ENCODE measurements around the gene VDAC1.
"Not testable (repeated sequence)": the region's sequence is repeated elsewhere in the genome, so short reads cannot be mapped to it uniquely, and the experiment has no call there.

VDAC1 gene

DNA sequence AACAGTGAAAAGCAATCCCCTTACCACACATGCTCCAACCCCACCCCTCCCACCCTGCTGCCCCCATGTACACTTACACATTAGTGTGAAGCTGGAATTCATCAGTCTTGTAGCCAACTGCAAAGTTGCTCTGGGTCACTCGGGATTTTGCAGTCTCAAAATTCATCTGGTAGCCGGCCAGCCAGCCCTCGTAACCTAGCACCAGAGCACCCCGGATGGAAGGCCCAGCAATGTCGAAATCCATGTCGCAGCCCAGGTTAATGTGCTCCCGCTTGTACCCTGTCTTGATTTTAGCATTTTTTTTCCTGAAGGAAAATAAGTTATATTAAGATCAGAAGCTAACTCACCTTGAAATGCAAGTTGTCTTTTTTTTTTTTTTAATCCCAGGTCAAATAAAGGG, 24.1 kb downstream of the VDAC1 start:
- no peak for DNase-seq
- H3K27ac Mint-ChIP-seq, result no peak overlapping the region
- H3K9me3 Mint-ChIP-seq, result no peaks in the 10 kb centered on the region
- no peaks in the 10 kb centered on the region for H3K27me3 Mint-ChIP-seq
- H3K36me3 Mint-ChIP-seq, result peaks cover 49% of the 10 kb centered on the region
- H3K4me3 Mint-ChIP-seq, result no peak overlapping the region
- CTCF ChIA-PET, result interaction anchor here (0.6 to 12.4 kb wide), 9 partner anchors 8 to 111 kb away, joined by 3 to 107 read pairs (median 4); no protein-coding TSS in a partner anchor
- H3K4me1 Mint-ChIP-seq, result peaks cover 10% of the 10 kb centered on the region

DNA sequence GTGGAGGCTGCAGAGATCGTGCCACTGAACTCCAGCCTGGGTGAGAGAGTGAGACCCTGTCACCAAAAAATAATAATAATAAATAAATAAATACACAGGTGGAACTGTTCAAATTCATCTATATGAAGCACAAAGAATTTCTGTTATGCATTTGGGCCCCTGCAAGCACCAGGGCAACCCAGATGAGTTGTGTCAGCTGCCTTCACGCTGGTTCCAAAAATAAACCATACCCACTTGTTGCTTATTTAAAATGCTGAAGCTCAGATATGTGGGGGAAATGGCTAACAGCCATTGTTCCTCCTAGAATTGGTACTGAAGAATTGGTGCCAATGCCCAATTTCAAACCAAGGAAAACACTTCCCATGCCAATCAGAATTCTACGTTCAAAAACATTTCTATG, 25.8 kb downstream of the VDAC1 start:
- peaks cover 10% of the 10 kb centered on the region for H3K4me1 Mint-ChIP-seq
- peaks cover 55% of the 10 kb centered on the region for H3K36me3 Mint-ChIP-seq
- DNase-seq, result no peak
- no peaks in the 10 kb centered on the region for H3K27me3 Mint-ChIP-seq
- no peak overlapping the region for H3K4me3 Mint-ChIP-seq
- no peaks in the 10 kb centered on the region for H3K9me3 Mint-ChIP-seq
- CTCF ChIA-PET, result interaction anchor here (0.9 to 12.4 kb wide), 6 partner anchors 9 to 112 kb away, joined by 3 to 107 read pairs (median 4); no protein-coding TSS in a partner anchor
- H3K27ac Mint-ChIP-seq, result no peak overlapping the region

DNA sequence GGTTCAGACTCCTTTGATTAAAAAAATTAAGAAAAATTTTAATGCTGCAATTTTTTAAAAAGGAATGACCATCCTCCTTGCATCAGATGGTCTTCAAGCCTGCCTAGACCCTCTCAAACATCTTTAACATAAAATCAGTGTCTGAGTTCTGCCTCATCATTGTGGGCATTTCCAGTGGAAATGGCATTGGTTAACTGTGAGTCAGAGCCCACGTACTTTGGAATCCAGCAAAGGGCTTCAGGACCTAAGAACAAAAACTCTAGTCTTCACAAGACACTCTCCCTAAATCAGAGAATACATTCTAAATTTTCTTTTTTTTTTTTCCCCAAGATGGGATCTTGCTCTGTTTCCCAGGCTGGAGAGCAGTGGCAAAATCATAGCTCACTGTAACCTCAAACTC, 26.9 kb downstream of the VDAC1 start:
- Mint-ChIP-seq H3K4me3 (no peak overlapping the region), H3K36me3 (peaks cover 55% of the 10 kb centered on the region), H3K27ac (no peak overlapping the region), H3K9me3 (no peaks in the 10 kb centered on the region), H3K4me1 (peaks cover 10% of the 10 kb centered on the region), H3K27me3 (no peaks in the 10 kb centered on the region)
- DNase-seq, result no peak
- CTCF ChIA-PET, result interaction anchor here (1.3 to 12.4 kb wide), 3 partner anchors 8 to 18 kb away, joined by 3 to 107 read pairs (median 11); no protein-coding TSS in a partner anchor

DNA sequence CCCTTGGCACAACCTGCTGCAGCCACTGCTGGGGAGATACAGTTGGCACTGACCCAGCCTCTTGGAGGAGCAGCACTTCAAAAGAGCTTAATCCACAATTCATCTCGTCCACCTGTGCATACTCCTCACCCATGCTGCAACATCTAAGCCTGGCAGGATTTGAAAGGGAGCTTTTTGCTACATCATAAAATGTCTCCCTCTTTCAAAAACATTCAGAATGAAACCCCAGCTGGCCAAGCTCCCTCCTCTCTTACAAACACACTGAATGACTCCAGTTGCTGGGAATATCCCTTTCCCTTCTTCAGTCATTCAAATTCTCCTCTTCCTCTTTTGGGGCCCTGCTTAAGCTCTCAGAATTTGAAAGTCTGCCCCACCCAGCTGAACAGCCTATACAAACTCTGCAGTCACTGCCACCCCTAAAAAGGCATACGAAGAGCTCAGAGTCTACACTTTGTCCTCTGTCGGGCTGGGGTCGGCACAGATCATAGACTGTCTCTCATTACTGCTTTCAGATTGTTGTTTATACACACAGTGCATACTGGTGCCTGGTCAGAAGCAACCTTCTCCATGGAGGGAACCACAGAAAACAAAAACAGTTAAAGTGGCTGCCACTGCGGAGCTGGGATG, 27.5 kb downstream of the VDAC1 start:
- Mint-ChIP-seq H3K4me3 (no peak overlapping the region), H3K9me3 (no peaks in the 10 kb centered on the region), H3K27me3 (no peaks in the 10 kb centered on the region), H3K27ac (no peak overlapping the region), H3K36me3 (peaks cover 57% of the 10 kb centered on the region), H3K4me1 (peaks cover 10% of the 10 kb centered on the region)
- CTCF ChIA-PET, result interaction anchor here (1.3 to 12.4 kb wide), 3 partner anchors 7 to 19 kb away, joined by 3 to 107 read pairs (median 11); no protein-coding TSS in a partner anchor
- DNase-seq, result no peak

DNA sequence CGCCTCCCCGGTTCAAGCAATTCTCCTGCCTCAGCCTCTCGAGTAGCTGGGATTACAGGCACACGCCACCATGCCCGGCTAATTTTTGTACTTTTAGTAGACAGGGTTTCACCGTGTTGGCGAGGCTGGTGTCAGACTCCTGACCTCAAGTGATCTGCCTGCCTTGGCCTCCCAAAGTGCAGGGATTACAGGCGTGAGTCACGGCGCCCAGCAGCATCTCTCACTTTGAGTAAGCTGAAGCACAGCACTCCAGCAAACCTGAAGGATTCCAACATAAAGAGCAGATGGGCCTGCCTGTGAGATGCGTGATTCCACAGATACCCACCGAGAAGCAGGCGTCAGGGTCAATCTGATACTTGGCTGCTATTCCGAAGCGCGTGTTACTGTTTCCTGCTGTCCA, 29.2 kb downstream of the VDAC1 start:
- not testable (repeated sequence) for H3K27me3 Mint-ChIP-seq, H3K27ac Mint-ChIP-seq, H3K4me3 Mint-ChIP-seq, H3K9me3 Mint-ChIP-seq, DNase-seq, H3K4me1 Mint-ChIP-seq
- peaks cover 45% of the 10 kb centered on the region for H3K36me3 Mint-ChIP-seq
- CTCF ChIA-PET, result interaction anchor here (12.4 kb wide), 1 partner anchor 21 kb away, joined by 107 read pairs; no protein-coding TSS in a partner anchor

DNA sequence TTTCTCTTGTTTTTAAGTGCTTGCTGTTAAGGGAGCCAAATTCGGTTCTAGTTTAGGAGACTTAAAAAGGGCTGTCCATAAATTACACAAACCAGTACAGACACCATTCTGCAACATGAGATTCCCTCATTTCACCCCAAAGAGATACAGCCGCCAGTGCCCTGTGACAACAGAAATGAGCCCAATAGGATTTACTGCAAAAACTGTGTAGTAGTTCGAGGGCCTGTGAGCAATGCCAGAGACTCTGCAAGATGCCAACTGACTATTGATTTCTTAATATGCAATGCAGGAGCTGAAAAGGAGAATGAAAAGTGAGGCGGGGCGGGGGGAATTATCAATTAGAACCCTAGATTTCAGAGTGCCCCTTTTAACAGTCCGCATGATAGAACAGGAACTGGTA, 30.6 kb downstream of the VDAC1 start:
- DNase-seq, result no peak
- Mint-ChIP-seq H3K9me3 (no peaks in the 10 kb centered on the region), H3K27ac (no peak overlapping the region), H3K27me3 (no peaks in the 10 kb centered on the region), H3K4me1 (peaks cover 9% of the 10 kb centered on the region), H3K4me3 (no peak overlapping the region), H3K36me3 (peaks cover 43% of the 10 kb centered on the region)
- CTCF ChIA-PET, result no interaction called here

DNA sequence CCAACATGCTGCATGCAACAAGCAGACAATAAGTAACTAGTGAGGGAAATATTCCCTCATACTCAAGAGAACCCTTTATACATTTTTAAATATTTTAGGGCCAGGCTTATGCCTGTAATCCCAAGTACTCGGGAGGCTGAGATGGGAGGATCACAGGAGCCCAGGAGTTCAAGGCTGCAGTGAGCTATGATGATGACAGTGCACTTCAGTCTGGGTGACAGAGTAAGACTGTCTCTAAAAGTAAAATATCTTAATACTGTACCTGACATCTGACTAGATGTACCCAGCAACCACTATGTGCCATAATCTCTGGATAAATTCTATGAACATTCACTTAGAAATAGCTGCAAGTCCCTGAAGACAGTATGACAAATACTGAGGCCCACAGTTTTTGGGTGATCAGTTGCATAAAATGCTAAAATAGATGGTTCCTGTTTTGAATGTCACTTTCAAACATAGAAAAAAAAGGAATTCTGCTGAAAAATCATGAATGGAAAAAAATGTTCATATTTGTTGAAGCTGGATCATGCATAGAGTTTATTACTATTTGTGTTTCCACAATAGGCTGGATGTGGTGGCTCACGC, 34.4 kb downstream of the VDAC1 start:
- Mint-ChIP-seq H3K27me3 (no peaks in the 10 kb centered on the region), H3K4me1 (peaks cover 35% of the 10 kb centered on the region), H3K9me3 (no peaks in the 10 kb centered on the region), H3K4me3 (peak overlapping the region; percentile 98), H3K36me3 (peaks cover 34% of the 10 kb centered on the region), H3K27ac (peak overlapping the region; percentile 97)
- CTCF ChIA-PET, result interaction anchor here (1.7 to 2.8 kb wide), 4 partner anchors 9 to 26 kb away, joined by 3 to 11 read pairs (median 9); no protein-coding TSS in a partner anchor
- DNase-seq, result no peak

DNA sequence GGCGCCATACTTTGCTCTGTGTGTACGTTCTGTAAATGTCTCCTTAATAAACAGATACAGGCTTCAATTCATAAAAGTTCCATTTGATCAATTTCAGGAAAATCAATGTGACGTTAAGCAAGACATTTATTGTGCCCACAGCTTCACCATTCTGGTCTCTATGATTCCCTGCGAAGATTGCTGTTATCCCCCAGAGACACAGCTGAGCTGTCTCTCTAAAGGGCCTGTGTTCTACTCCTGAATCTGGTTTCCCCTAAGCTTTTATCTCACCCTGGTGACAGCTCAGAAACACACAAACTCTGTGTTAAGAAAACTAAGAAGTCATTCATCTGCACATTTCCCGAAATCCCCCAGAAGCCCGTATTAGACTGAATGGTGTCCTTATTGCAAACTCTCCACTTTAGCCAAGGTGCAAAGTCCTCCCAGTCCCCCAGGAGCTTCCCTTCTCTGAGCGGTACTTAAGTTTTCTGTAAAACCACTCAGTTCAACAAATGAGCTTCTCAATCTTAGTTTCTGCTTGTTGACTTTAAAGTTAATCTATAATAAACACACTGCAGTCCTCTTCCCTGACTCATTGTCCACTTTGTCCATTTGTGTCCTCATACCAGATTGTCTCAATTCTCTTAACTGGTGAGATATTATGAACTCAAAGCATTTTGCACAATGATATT, 35.0 kb downstream of the VDAC1 start:
- peak overlapping the region; percentile 98 for H3K4me3 Mint-ChIP-seq
- DNase-seq, result no peak
- peak overlapping the region; percentile 97 for H3K27ac Mint-ChIP-seq
- peaks cover 39% of the 10 kb centered on the region for H3K4me1 Mint-ChIP-seq
- no peaks in the 10 kb centered on the region for H3K27me3 Mint-ChIP-seq
- H3K9me3 Mint-ChIP-seq, result no peaks in the 10 kb centered on the region
- peaks cover 37% of the 10 kb centered on the region for H3K36me3 Mint-ChIP-seq
- CTCF ChIA-PET, result interaction anchor here (2.2 to 2.8 kb wide), 3 partner anchors 9 to 27 kb away, joined by 7 to 11 read pairs (median 11); no protein-coding TSS in a partner anchor

DNA sequence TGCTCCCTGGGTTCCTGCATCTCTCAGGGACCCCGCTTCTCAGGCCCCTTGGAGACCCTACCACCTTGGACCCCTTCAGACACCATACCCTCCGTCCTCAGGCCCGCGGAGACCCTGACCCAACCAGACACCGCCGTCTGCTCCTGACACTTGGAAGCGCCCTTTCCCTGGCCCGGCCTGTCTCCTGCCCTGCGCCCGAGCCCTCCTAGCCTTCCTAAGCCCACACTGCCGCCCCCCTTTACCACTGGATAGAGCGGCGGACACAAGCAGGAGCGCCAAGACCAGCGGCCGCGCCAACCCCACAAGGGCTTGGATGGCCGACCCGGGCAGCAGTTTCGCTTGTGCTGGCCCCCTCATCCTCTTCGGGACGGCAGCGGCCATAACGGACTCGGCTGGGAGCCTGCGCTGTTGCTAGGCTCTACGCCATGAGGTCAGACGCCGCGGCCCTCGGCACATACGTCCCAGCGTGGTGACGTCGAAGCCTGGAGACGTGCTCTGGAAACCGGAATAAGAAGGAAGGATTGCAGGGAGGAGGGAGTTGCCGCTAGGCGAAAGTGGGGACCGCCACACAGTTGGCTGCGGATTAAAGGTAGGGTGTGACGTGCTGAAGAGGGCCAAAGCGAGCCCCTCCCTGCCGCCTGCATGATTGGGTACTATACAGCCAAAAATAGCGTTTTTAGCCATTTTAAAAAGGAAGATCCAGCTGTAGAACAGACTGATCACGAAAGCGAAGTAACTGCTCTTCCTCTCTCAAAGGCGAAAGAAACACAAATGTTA, 36.4 kb downstream of the VDAC1 start, which contains the start of gene C5orf15:
Gene C5orf15, minus strand, starts transcription at position 422 of the 777 bp plus-strand sequence. Its CDS starts 41 bp downstream, at position 381.
- H3K27ac Mint-ChIP-seq, result peak within 1 kb of the TSS; percentile 97
- CTCF ChIA-PET, result interaction anchor here (2.3 kb wide), 1 partner anchor 28 kb away, joined by 7 read pairs; no protein-coding TSS in a partner anchor
- H3K9me3 Mint-ChIP-seq, result no peaks in the 10 kb centered on the region
- peak within 1 kb of the TSS; percentile 98 for H3K4me3 Mint-ChIP-seq
- H3K36me3 Mint-ChIP-seq, result peaks cover 43% of the 10 kb centered on the region
- peak; percentile 97 for DNase-seq
- H3K27me3 Mint-ChIP-seq, result no peaks in the 10 kb centered on the region
- peaks cover 52% of the 10 kb centered on the region for H3K4me1 Mint-ChIP-seq

DNA sequence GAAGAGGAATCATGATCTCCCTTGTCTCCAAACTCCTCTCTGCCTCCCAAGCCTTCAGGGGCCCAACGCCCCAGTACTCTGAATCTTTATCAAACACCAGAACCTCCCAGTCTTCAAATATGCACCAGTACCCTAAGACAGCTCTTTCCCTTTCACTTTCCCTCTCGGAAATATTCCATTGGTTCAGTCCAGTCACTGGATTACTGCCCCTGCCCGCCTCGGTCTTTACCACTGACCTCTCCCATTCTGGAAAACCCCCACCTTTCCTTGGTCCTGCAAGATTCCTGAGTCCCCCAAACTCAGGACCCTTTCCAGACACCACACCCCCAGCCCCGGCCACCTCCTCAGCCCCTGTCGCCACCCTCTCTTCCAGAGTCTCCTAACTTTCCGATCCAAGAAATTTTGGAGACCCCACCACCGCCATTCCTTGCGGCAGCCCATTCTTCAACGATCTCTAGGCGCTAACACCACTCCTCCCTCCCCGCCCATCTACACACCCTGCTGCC, 37.0 kb downstream of the VDAC1 start:
- H3K27me3 Mint-ChIP-seq, result no peaks in the 10 kb centered on the region
- no peaks in the 10 kb centered on the region for H3K9me3 Mint-ChIP-seq
- H3K4me1 Mint-ChIP-seq, result peaks cover 59% of the 10 kb centered on the region
- peak overlapping the region; percentile 98 for H3K4me3 Mint-ChIP-seq
- CTCF ChIA-PET, result interaction anchor here (1.3 kb wide), 1 partner anchor 11 kb away, joined by 3 read pairs; no protein-coding TSS in a partner anchor
- peak overlapping the region; percentile 97 for H3K27ac Mint-ChIP-seq
- DNase-seq, result peak; percentile 44
- peaks cover 43% of the 10 kb centered on the region for H3K36me3 Mint-ChIP-seq

DNA sequence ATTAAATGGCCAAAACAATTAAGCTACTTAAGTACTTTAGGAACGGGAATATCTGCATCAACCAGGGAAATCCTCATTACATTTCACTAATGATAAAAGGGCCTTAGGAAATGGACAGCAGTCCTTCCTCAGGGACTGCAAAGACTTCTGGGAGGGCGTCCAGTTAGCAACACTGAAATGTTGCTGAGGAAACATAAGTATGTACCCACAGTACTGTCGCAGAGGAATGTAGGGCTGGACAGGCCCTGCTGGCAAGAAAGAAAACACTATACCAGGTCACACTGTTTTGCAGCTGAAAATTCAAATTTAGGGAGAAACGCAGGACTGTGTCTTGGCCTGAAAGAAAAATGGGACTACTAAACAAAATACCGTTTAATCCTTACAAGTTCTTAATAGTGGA, 37.7 kb downstream of the VDAC1 start:
- peak overlapping the region; percentile 98 for H3K4me3 Mint-ChIP-seq
- peaks cover 44% of the 10 kb centered on the region for H3K36me3 Mint-ChIP-seq
- peaks cover 65% of the 10 kb centered on the region for H3K4me1 Mint-ChIP-seq
- H3K27ac Mint-ChIP-seq, result no peak overlapping the region
- CTCF ChIA-PET, result interaction anchor here (1.2 to 1.3 kb wide), 2 partner anchors 12 to 30 kb away, joined by 3 read pairs; no protein-coding TSS in a partner anchor
- DNase-seq, result no peak
- H3K9me3 Mint-ChIP-seq, result no peaks in the 10 kb centered on the region
- H3K27me3 Mint-ChIP-seq, result no peaks in the 10 kb centered on the region

DNA sequence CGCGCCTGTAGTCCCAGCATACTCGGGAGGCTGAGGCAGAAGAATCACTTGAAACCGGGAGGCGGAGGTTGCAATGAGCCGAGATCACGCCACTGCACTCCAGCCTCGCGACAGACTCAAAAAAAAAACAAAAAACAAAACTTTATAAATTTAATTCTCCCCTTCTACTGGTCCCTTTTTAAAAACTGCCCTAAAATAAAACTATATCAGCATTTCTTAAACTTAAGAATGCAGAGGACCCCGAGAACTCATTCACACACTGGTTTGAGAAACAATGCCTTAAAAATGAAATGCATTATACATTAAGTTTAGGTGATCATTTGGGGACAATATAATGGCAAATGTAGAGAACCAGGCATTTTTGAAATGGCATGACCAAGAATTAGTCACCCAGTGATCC, 38.7 kb downstream of the VDAC1 start:
- Mint-ChIP-seq H3K36me3 (peaks cover 45% of the 10 kb centered on the region), H3K9me3 (no peaks in the 10 kb centered on the region), H3K4me3 (no peak overlapping the region), H3K4me1 (peaks cover 65% of the 10 kb centered on the region), H3K27ac (no peak overlapping the region), H3K27me3 (no peaks in the 10 kb centered on the region)
- no peak for DNase-seq
- CTCF ChIA-PET, result interaction anchor here (0.6 to 1.2 kb wide), 2 partner anchors 31 to 213 kb away, joined by 3 read pairs; no protein-coding TSS in a partner anchor

DNA sequence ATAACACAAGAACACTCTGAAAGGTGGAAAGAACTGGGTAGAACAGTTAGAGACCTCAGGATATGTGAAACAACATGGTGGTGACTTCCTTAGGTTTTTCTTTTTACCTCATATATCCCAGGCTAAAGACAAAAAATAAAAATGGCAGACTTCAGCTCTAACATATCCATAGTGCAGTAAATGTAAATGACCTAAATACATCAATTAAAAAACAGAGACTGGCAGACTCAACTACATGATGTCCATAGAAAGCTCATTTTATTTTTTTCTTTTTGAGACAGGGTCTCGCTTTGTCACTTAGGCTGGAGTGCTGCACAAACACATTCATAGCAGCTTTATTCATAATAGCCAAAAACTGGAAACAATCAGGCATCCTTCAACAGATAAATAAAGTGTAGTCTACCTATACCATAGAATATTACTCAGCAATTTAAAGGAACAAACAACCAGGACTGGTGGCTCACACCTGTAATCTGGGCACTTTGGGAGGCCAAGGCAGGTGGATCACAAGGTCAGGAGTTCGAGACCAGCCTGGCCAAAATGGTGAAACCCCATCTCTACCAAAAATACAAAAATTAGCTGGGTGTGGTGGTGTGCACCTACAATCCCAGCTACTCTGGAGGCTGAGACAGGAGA, 41.2 kb downstream of the VDAC1 start:
- H3K9me3 Mint-ChIP-seq, result no peaks in the 10 kb centered on the region
- peaks cover 49% of the 10 kb centered on the region for H3K36me3 Mint-ChIP-seq
- H3K4me3 Mint-ChIP-seq, result peak overlapping the region; percentile 13
- no peak for DNase-seq
- CTCF ChIA-PET, result interaction anchor here (1.4 to 1.8 kb wide), 2 partner anchors 12 to 19 kb away, joined by 3 to 4 read pairs; no protein-coding TSS in a partner anchor
- peaks cover 63% of the 10 kb centered on the region for H3K4me1 Mint-ChIP-seq
- H3K27ac Mint-ChIP-seq, result peak overlapping the region; percentile 77
- H3K27me3 Mint-ChIP-seq, result no peaks in the 10 kb centered on the region

Data from activated naive CD4-positive, alpha-beta T cell treated with anti-CD3 and anti-CD28 coated beads, Interleukin-2, amount 10 ng/mL, durations not matched to agents 7 days and 5 days (primary cell).